SU-DHL-6 (cell line): Measurements from ENCODE around the gene LRRC75B.

Source experiments
- CTCF ChIP-seq: fragments of 200-600 bp; sonication (generic); IDR thresholded peaks from one replicate; pipeline ENCODE4 v1.5.1; 2017; ENCODE audit warnings: antibody characterized with exemption, mild to moderate bottlenecking, low read length, moderate library complexity; ENCODE audit not compliant: insufficient read depth, poor library complexity, severe bottlenecking
- EZH2phosphoT487 ChIP-seq: fragments of 200-600 bp; sonication (generic), shearing (Covaris generic); conservative IDR thresholded peaks from 2 replicates; pipeline ENCODE4 v1.6.1; 2018; ENCODE audit warnings: mild to moderate bottlenecking, antibody characterized with exemption, low read length, moderate library complexity, mixed read lengths

- TF ChIP-seq CTCF (no peak), EZH2phosphoT487 (no peak)
Observed at GRCh38 chr22:24591286-24591830, 1.5 kb downstream of the LRRC75B start.
